PFSK-1 (cell line): Measurements from ENCODE around the gene RNF220.

ENCODE experiments used
- FOXP2 ChIP-seq: optimal IDR thresholded peaks from 2 replicates; pipeline ENCODE3; 2011; ENCODE audit warnings: borderline replicate concordance, control low read depth, inconsistent platforms; ENCODE audit not compliant: insufficient read depth; ENCODE audit errors: extremely low read length, extremely low read depth
- POLR2AphosphoS5 ChIP-seq: IDR thresholded peaks from 2 replicates; pipeline ENCODE4 v1.6.1; 2012; ENCODE audit warnings: low read depth, mild to moderate bottlenecking, control low read depth, low read length, moderate library complexity
- SIN3A ChIP-seq: IDR thresholded peaks from 2 replicates; pipeline ENCODE4 v1.6.1; 2012; ENCODE audit warnings: mild to moderate bottlenecking, low read length, moderate library complexity, borderline replicate concordance; ENCODE audit not compliant: insufficient read depth
- TAF1 ChIP-seq: IDR thresholded peaks from 2 replicates; pipeline ENCODE4 v1.6.1; 2012; ENCODE audit warnings: low read length, control low read depth, borderline replicate concordance; ENCODE audit not compliant: insufficient read depth
- TF ChIP-seq, protein P1 (sequence below), 2 experiments: IDR thresholded peaks; 2 replicates each; pipeline versions ENCODE4 v1.6.1 to v1.8.0; 2011 to 2012; ENCODE audit warnings: low read depth in 2 of 2, low read length in 2 of 2, control low read depth in 1 of 2, inconsistent platforms in 1 of 2, mild to moderate bottlenecking in 1 of 2, moderate library complexity in 1 of 2; ENCODE audit not compliant: insufficient read depth in 1 of 2

Gene RNF220

DNA sequence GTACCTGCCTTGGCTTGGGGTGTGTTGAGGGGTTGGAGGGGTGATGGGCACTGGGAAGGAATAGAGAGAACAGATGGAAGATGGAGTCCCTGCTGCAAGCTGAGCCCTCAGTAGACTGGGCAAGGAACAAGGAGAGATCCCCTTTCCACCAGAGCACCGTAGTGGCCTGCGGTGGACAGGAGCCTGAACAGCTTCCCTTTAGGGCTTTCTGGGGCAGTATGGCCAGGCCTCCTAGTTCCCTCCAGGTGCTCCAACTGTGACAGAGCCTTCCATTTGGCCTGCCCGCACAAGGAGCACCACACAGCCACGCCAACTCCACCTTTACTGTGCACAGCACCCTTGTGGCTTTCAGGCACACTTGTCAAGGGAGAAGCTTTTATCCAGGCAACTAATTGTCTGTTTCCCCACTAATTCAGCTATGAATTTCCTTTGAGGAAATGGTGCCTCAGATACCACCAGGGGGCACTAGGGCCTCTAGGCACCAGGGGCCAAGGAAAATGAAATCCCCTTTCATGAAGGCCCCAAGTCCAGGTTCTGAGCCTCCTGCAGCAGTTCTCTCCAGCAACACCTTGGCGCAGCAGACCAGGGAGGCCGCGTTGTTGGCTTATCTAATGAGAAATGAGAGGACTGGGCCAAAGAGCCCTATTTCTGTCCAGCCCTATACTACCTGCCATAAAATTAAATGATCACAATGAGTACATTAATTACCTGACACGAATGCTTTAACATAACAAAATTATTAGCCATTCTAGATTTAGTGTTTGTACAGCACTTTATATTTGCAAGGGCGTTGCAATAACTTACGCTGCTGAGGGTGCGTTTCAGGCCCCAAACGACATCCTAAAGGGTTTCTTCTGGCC is 26.9 kb upstream of the RNF220 start:
- TF ChIP-seq, protein P1, sequence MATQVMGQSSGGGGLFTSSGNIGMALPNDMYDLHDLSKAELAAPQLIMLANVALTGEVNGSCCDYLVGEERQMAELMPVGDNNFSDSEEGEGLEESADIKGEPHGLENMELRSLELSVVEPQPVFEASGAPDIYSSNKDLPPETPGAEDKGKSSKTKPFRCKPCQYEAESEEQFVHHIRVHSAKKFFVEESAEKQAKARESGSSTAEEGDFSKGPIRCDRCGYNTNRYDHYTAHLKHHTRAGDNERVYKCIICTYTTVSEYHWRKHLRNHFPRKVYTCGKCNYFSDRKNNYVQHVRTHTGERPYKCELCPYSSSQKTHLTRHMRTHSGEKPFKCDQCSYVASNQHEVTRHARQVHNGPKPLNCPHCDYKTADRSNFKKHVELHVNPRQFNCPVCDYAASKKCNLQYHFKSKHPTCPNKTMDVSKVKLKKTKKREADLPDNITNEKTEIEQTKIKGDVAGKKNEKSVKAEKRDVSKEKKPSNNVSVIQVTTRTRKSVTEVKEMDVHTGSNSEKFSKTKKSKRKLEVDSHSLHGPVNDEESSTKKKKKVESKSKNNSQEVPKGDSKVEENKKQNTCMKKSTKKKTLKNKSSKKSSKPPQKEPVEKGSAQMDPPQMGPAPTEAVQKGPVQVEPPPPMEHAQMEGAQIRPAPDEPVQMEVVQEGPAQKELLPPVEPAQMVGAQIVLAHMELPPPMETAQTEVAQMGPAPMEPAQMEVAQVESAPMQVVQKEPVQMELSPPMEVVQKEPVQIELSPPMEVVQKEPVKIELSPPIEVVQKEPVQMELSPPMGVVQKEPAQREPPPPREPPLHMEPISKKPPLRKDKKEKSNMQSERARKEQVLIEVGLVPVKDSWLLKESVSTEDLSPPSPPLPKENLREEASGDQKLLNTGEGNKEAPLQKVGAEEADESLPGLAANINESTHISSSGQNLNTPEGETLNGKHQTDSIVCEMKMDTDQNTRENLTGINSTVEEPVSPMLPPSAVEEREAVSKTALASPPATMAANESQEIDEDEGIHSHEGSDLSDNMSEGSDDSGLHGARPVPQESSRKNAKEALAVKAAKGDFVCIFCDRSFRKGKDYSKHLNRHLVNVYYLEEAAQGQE (IDR thresholded peaks at IDR 0.05; ENCODE audit: insufficient read depth in 1 of 2, low read depth in 2 of 2, low read length in 2 of 2), result no peak
- TF ChIP-seq FOXP2 (no peak), POLR2AphosphoS5 (no peak), TAF1 (no peak), SIN3A (no peak)

DNA sequence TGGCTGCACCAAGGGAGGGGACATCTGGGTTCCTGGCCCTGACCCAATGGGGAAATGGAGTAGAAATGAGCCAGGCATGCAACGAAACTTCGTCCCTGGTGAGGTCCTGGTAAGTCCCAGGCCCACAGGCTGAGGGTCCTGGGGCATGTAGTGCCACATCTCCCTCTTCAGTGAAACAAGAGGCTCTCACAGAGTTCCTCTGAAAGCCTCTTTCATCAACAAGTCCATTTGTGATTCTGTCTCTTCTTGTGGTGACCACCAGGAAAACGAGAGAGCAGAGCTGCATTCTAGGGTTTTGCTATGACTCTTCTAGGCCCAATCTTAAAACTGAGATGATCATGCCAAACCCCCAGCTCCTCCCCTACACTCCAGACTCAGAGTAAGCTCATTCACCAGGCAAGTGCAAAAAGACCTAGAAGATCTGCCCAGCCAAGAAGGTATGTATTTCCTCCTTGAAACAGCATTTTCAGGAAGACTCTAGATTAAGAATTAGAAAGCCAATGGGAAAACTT is 24.3 kb upstream of the RNF220 start:
- no peak for TF ChIP-seq SIN3A
- no peak for TF ChIP-seq POLR2AphosphoS5
- TF ChIP-seq, protein P1 (IDR thresholded peaks at IDR 0.05; ENCODE audit: insufficient read depth in 1 of 2, low read depth in 2 of 2, low read length in 2 of 2), result no peak
- TF ChIP-seq TAF1, result no peak
- TF ChIP-seq FOXP2, result no peak

DNA sequence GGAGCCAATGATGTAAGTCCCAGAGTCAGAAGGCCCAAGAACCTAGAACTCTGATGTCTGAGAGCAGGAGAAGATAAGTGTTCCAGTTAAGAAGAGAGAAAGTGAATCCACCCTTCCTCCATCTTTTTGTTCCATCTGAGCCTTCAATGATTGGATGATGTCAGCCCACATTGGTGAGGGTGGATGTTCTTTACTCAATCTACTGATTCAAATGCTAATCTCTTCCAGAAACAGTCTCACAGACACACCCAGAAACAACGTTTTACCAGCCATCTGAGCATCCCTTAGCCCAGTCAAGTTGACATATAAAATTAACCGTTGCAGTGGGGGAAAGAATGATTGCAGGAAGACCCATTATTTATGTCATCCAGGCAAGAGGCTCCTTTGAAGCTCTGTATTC is 16.5 kb upstream of the RNF220 start:
- TF ChIP-seq, protein P1 (IDR thresholded peaks at IDR 0.05; ENCODE audit: insufficient read depth in 1 of 2, low read depth in 2 of 2, low read length in 2 of 2), result no peak
- TF ChIP-seq SIN3A (no peak), FOXP2 (no peak), POLR2AphosphoS5 (no peak), TAF1 (no peak)

DNA sequence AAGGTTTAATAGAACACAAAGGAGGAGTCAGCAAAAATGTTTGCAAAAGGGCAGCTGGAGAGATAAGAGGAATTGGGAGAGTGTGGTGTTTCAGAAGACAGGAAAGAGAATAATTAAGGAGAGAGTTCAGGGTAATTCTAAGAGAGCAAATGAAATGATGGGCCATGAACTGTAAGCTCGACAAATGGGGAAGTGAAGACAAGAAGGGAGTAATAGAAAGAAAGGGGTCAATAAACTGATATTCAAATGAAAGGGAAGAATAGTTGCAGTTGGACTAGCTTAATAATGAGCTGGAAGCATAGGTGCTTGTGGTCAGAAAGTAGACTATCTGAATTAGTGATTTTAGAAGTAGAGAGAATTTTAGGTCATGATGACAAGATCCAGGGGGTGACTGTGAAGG is 15.6 kb upstream of the RNF220 start:
- TF ChIP-seq SIN3A (no peak), POLR2AphosphoS5 (no peak), FOXP2 (no peak), TAF1 (no peak)
- TF ChIP-seq, protein P1 (IDR thresholded peaks at IDR 0.05; ENCODE audit: insufficient read depth in 1 of 2, low read depth in 2 of 2, low read length in 2 of 2), result no peak
